Osteocyte (in vitro differentiated cells): ENCODE measurements around the gene RIPOR3. TPM values are rescaled to one million over a fixed set of nuclear protein-coding genes. Genes with fewer than 3 reads are reported as not detected.

Experiments used
- DNase-seq: peaks from one replicate; pipeline ENCODE4 v3.0.0; 2021; ENCODE audit warnings: mixed read lengths; ENCODE audit not compliant: unreplicated experiment; ENCODE audit errors: extremely low spot score
- H3K27ac Mint-ChIP-seq: one replicate; pipeline ENCODE4 v1.8.0; 2021; ENCODE audit warnings: mild to moderate bottlenecking, mixed read lengths; ENCODE audit not compliant: unreplicated experiment
- H3K27me3 Mint-ChIP-seq: one replicate; pipeline ENCODE4 v1.8.0; 2021; ENCODE audit warnings: mixed read lengths; ENCODE audit not compliant: unreplicated experiment
- H3K36me3 Mint-ChIP-seq: one replicate; pipeline ENCODE4 v1.8.0; 2021; ENCODE audit warnings: mixed read lengths; ENCODE audit not compliant: unreplicated experiment
- H3K4me1 Mint-ChIP-seq: one replicate; pipeline ENCODE4 v1.8.0; 2021; ENCODE audit warnings: mixed read lengths; ENCODE audit not compliant: unreplicated experiment
- H3K4me3 Mint-ChIP-seq: one replicate; pipeline ENCODE4 v1.8.0; 2021; ENCODE audit warnings: mild to moderate bottlenecking, moderate library complexity, mixed read lengths; ENCODE audit not compliant: unreplicated experiment
- H3K9me3 Mint-ChIP-seq: one replicate; pipeline ENCODE4 v1.8.0; 2021; ENCODE audit warnings: mixed read lengths; ENCODE audit not compliant: unreplicated experiment
- total RNA-seq: library from RNA; stranded (reverse); gene quantifications from 2 replicates; pipeline ENCODE4 v1.2.1, GENCODE V29; 2021
- TF ChIP-seq, protein P1 (sequence below): fragments of 200-600 bp; sonication (generic); IDR thresholded peaks from 2 replicates; pipeline ENCODE4 v1.5.0; 2021; ENCODE audit warnings: antibody characterized with exemption, mild to moderate bottlenecking, moderate library complexity

The RIPOR3 gene
- total RNA-seq, 1 donor from 2014 or later = 0.11 TPM

DNA sequence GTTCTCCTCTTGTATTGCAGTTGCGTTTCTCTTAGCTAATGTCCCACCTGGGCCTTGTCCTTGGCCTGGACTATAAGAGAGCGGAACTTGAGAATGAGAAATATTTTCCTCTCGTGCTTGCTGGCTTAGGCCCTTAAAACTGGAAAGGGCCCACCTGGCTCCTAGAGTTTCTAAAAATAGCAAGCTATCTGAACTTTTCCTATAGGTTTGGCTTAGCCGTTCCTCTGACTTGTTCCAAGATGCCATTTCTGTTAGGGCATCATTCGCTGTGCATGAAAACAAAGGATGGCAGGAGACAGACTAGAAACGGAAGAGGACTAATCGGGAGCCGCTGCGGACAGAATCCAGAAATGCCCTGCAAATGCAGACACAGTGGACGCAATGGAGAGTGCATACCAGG, 4.5 kb downstream of the RIPOR3 start:
- Mint-ChIP-seq H3K4me3 (no peak overlapping the region), H3K9me3 (no peaks in the 10 kb centered on the region), H3K27me3 (peaks cover 35% of the 10 kb centered on the region), H3K36me3 (no peaks in the 10 kb centered on the region), H3K27ac (no peak overlapping the region), H3K4me1 (peaks cover 23% of the 10 kb centered on the region)
- DNase-seq = no peak
- TF ChIP-seq, protein P1, sequence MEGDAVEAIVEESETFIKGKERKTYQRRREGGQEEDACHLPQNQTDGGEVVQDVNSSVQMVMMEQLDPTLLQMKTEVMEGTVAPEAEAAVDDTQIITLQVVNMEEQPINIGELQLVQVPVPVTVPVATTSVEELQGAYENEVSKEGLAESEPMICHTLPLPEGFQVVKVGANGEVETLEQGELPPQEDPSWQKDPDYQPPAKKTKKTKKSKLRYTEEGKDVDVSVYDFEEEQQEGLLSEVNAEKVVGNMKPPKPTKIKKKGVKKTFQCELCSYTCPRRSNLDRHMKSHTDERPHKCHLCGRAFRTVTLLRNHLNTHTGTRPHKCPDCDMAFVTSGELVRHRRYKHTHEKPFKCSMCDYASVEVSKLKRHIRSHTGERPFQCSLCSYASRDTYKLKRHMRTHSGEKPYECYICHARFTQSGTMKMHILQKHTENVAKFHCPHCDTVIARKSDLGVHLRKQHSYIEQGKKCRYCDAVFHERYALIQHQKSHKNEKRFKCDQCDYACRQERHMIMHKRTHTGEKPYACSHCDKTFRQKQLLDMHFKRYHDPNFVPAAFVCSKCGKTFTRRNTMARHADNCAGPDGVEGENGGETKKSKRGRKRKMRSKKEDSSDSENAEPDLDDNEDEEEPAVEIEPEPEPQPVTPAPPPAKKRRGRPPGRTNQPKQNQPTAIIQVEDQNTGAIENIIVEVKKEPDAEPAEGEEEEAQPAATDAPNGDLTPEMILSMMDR = no peak

DNA sequence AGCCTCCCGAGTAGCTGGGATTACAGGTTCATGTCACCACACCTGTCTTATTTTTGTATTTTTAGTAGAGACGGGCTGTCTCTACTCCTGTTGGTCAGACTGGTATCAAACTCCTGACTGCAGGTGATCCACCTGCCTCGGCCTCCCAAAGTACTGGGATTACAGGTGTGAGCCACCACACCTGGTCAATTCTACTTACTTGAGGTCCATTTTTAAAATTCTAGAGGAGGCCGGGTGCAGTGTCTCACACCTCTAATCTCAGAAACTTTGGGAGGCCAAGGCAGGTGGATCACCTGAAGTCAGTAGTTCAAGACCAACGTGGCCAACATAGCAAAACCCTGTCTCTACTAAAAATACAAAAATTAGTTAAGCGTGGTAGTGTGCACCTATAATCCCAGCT, 7.8 kb downstream of the RIPOR3 start:
- peaks cover 26% of the 10 kb centered on the region for H3K27me3 Mint-ChIP-seq
- no peak overlapping the region for H3K4me3 Mint-ChIP-seq
- H3K4me1 Mint-ChIP-seq = peaks cover 6% of the 10 kb centered on the region
- no peaks in the 10 kb centered on the region for H3K36me3 Mint-ChIP-seq
- no peak for DNase-seq
- no peak overlapping the region for H3K27ac Mint-ChIP-seq
- no peaks in the 10 kb centered on the region for H3K9me3 Mint-ChIP-seq
- TF ChIP-seq, protein P1 = no peak

GRCh38 chr20:50682947-50683530, 8.3 kb downstream of the RIPOR3 start:
- no peak for DNase-seq
- Mint-ChIP-seq H3K36me3 (no peaks in the 10 kb centered on the region), H3K27ac (no peak overlapping the region), H3K4me1 (peaks cover 9% of the 10 kb centered on the region), H3K4me3 (no peak overlapping the region), H3K9me3 (no peaks in the 10 kb centered on the region), H3K27me3 (peaks cover 23% of the 10 kb centered on the region)
- TF ChIP-seq, protein P1 = no peak

- Mint-ChIP-seq H3K27me3 (peaks cover 23% of the 10 kb centered on the region), H3K27ac (no peak overlapping the region), H3K4me3 (no peak overlapping the region), H3K9me3 (no peaks in the 10 kb centered on the region), H3K36me3 (no peaks in the 10 kb centered on the region), H3K4me1 (peaks cover 9% of the 10 kb centered on the region)
- TF ChIP-seq, protein P1 = no peak
- no peak for DNase-seq
These were observed 9.3 kb downstream of the RIPOR3 start for GRCh38 chr20:50682065-50682464.

DNA sequence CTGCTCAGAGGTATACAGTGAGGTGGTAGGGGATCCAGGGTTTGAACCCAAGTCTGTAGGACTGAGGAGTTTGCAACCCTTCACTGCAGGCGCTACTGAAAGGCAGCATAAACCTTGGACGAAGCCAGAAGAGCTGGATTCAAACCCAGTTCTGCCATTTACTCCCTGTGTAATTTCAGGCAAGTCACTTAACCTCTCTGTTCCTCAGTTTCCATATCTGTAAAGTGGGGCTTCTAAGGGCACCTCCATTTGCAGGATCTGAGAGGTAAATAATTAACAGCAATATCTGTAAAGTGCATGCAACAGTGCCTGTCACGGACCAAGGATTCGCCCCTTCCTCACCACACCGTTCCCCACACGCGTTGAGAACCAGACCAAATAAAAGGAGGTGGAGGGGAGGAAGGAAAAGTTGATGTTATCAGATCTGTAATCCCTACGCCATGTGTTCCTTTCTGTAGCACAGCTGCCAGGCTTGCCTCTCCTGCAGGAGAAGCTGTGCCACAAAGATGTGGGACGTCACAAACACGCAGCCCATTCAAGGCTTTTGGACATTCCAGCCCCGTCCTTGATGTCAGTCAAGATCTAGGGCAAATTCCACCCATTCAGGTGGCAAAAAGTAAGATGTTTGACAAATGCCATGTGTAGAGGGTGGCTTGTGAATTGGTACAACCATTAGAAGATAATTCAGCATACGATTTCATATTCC, 9.8 kb downstream of the RIPOR3 start:
- no peak overlapping the region for H3K27ac Mint-ChIP-seq
- no peaks in the 10 kb centered on the region for H3K9me3 Mint-ChIP-seq
- no peaks in the 10 kb centered on the region for H3K36me3 Mint-ChIP-seq
- peaks cover 9% of the 10 kb centered on the region for H3K4me1 Mint-ChIP-seq
- TF ChIP-seq, protein P1 = no peak
- peaks cover 23% of the 10 kb centered on the region for H3K27me3 Mint-ChIP-seq
- DNase-seq = no peak
- no peak overlapping the region for H3K4me3 Mint-ChIP-seq
